ENCODE measurements around the gene PRR3.
"Not testable (repeated sequence)": the region's sequence is repeated elsewhere in the genome, so short reads cannot be mapped to it uniquely, and the experiment has no call there.

PRR3 gene

GRCh38 chr6:30556906-30557682, at the start of gene PRR3:
Gene PRR3 (plus strand): TSS chr6:30557295. CDS start chr6:30557345, 50 bp downstream.
- DNase-seq (ENCODE audit: low read depth): peak; percentile 67

- no peak for DNase-seq (ENCODE audit: low read depth)
These were observed 49.0 kb upstream of the PRR3 start for GRCh38 chr6:30507849-30508827.

- DNase-seq (ENCODE audit: low read depth): no peak
These were observed 48.0 kb upstream of the PRR3 start for GRCh38 chr6:30508890-30509736.

GRCh38 chr6:30510419-30511168, 46.5 kb upstream of the PRR3 start:
- no peak for DNase-seq (ENCODE audit: low read depth)

- DNase-seq (ENCODE audit: low read depth): no peak
These were observed 45.9 kb upstream of the PRR3 start for GRCh38 chr6:30511169-30511546.

- no peak for DNase-seq (ENCODE audit: low read depth)
These were observed 43.6 kb upstream of the PRR3 start for GRCh38 chr6:30513451-30513850.

GRCh38 chr6:30515106-30515505, 42.0 kb upstream of the PRR3 start:
- no peak for DNase-seq (ENCODE audit: low read depth)

GRCh38 chr6:30515944-30516753, 40.9 kb upstream of the PRR3 start:
- DNase-seq (ENCODE audit: low read depth): peak; percentile 68

- DNase-seq (ENCODE audit: low read depth): not testable (repeated sequence)
These were observed 40.4 kb upstream of the PRR3 start for GRCh38 chr6:30516754-30517076.

- DNase-seq (ENCODE audit: low read depth): not testable (repeated sequence)
These were observed 39.2 kb upstream of the PRR3 start for GRCh38 chr6:30517767-30518504.

- not testable (repeated sequence) for DNase-seq (ENCODE audit: low read depth)
These were observed 38.5 kb upstream of the PRR3 start for GRCh38 chr6:30518505-30519145.

GRCh38 chr6:30520522-30520921, 36.6 kb upstream of the PRR3 start:
- no peak for DNase-seq (ENCODE audit: low read depth)

GRCh38 chr6:30521082-30521481, 36.0 kb upstream of the PRR3 start:
- DNase-seq (ENCODE audit: low read depth): not testable (repeated sequence)

- DNase-seq (ENCODE audit: low read depth): not testable (repeated sequence)
These were observed 35.1 kb upstream of the PRR3 start for GRCh38 chr6:30521952-30522351.

GRCh38 chr6:30526444-30526843, 30.7 kb upstream of the PRR3 start:
- DNase-seq (ENCODE audit: low read depth): not testable (repeated sequence)

- DNase-seq (ENCODE audit: low read depth): not testable (repeated sequence)
These were observed 27.7 kb upstream of the PRR3 start for GRCh38 chr6:30529349-30529875.

- no peak for DNase-seq (ENCODE audit: low read depth)
These were observed 27.1 kb upstream of the PRR3 start for GRCh38 chr6:30530014-30530413.

- no peak for DNase-seq (ENCODE audit: low read depth)
These were observed 23.4 kb upstream of the PRR3 start for GRCh38 chr6:30533460-30534294.

All from GM04503 (cell line).